ENCODE measurements around the gene CALM1.
"Not testable (repeated sequence)": the region's sequence is repeated elsewhere in the genome, so short reads cannot be mapped to it uniquely, and the experiment has no call there.

The CALM1 gene

DNA sequence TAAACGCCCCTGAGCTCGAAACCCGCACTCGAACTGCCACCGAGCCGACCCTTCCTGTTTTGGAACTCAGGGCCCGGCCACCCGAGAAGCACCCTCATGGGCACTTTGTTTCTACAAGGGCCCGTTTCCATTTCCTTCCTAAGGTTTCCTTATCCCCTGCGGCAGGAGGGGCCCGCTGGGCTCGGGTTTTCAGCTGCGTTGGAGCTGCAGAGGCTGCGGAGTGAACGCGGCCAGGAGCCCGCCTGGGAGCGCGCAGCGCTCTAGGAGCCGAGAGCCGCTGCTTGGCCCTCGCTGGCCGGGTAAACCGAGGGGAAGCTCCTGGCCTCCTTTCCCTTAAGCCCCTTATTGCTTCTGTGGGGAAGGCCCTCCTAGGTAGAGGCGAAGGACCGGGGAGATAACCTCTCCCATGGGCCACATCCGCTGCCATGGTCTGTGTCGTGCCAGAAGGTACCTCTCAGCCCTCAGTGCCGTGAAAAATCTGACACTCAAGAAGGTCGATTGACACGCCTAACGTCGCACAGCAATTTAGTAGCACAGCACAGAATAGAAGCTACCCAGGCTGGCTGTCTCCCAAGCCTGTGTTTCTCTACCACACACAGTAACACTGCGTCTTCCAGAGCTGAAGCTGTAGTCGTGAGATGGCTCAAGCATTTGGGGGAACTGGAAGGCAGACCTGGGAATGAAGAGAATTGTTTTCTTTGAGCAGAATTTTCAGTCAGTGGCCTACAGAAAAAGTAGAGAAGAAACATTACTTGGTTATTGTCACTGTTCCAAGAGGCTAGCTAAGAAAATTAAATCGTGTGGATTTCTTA, 12.9 kb upstream of the CALM1 start:
- peak; percentile 44 for DNase-seq

DNA sequence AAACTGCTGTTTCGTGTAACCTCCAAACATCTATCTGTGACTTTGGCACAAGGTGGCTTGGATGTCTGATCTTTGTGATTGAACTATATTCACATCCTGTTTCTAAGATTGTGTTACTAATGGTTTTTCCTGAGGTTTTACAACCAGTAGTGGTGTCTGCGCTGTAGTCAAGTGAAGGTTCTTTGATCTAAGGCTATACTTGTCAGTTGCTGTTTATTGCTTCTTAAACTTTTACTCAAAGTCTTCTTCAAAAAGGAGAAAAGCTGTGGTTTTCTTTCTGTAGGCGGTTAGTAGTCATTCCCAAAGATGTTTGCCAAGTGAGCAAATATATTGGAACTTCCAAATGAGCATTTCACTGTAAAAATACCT, 12.3 kb upstream of the CALM1 start:
- peak; percentile 23 for DNase-seq

DNA sequence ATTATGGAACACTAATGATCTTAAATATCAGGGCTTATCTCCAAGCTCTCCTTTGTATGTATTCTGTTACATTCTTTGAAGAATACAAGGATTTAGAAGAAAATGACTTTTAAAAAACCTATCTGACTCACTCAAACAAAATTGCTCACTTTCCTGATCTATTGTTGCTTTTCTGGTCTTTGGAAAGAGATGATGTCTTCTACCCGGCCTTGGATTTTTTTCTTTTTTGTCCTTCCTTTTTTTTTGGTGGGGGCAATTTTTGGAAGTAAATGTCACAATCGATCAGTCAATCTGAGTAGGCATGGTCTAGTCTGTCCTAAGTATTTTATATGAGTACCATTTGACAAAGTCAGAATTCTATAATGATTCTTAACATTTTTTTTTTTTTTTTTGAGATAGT, 10.5 kb upstream of the CALM1 start:
- no peak for DNase-seq

DNA sequence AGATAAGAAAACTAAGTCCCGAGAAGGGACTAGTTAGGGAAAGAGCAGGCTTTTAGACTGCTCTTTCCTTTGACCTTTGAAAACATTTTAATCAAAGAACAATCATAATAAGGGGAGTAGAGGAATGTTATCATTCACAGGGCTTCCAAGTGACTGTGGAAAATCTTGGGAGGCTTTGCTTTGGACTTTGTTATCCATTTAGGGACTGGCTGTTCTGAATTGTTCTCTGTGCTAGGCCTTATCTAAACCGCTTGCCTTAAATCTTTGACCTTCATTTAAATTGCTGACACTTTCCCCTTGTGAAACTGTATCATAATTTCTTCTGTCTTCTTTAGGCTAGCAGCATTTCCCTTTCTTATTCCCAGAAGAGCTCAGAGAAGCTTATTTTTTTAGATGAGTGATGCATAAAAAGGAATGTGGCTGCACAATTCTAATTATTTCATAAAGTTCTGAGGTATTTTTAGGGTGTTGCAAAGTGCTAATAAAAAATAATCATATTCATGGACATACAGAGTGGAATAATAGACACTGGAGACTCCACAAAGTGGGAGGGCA, 9.5 kb upstream of the CALM1 start:
- no peak for DNase-seq

- no peak for DNase-seq
Measured at GRCh38 chr14:90388437-90388836, 8.4 kb upstream of the CALM1 start.

DNA sequence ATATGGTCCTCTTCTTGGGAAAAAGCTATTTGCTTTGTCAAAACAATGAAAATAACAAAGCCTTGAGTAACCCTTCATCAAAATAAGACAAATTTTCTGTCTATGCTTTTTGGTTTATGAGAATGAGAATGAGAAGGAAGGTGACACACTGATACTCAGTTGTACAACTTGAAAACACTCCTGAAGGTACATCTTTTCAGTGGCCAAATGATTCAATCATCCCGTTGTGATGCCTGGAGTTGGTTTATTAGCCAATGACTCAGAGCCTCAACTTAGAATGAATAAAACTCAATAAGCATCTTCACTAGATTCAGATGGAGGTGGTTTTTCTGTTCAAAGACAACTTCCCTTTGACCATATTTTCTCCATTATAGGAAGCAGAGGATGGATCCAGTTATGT, 7.8 kb upstream of the CALM1 start:
- DNase-seq = no peak

DNA sequence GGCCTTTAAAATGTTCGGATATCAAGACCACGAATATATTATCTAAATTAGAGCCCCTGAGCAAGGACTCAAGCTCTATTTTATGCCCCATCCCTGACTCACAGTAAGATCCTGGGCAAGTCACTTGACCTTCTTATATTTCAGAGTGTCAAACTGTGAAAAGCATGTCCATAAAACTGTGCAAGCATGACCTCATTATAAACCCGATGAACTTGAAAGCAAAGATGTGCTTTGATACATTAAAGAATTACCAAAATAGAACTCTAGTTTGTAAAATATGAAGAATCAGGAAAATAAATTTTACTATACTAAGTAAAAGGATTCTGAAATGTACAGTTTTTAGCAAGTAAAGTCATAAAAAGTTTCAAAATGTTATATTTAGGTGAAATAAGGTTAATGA, 2.9 kb upstream of the CALM1 start:
- no peak for DNase-seq

DNA sequence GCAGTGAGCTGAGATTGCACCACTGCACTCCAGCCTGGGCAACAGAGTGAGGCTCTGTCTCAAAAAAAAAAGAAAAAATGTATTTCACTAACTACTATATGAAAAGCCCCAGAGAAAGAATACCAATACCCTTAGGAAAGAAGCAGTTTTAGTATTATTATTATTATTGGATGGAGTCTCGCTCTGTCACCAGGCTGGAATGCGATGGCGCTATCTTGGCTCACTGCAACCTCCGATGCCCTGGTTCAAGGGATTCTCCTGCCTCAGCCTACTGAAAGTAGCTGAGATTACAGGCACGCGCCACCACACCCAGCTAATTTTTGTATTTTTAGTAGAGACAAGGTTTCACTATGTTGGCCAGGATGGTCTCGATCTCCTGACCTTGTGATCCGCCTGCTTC, 2.0 kb upstream of the CALM1 start:
- DNase-seq = not testable (repeated sequence)

DNA sequence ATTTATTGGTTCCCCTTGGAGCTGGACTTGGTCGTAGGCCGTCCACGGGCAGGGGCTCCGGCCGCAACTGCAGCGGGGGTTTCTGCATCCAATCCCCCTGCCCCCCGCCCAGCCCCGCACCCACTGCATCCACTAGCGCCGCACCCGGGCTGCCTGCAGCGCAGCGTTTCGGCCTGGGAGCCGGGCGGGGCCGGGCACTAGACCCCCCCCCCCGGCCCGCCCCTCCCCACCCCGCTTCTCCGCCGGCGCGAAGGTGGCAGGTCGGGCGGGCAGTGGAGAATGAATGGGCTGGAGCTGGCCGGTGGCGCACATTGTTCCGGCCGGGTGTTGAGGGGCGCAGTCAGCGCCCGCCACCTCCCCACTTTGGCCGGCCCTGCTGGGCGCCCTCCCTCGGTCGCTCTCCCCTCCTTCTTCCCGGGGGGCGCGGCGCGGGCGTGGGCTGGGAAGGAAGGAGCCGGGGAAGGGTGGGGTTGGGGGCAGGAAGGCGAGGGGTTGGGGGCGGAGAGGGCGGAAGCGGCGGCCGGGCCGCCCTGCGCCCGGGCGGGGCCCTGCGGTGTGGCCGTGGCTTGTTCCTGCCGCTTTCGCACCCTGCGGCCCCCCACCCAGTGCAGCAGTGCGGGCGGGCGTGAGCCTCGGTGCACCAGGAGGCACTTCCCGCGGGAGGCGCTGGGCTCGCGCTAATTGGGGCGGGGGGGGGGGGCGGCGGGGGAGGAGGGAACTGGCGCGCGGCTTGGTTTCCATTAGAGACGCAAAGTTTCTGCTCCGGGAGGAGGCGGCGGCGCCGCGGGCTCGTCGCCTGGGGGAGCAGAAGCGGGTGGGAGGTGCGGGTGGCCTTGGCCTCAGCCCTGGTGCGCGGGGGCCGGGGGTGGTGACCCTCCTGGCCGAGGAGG, 841 bp downstream of the CALM1 start:
- peak; percentile 52 for DNase-seq

GRCh38 chr14:90398315-90398839, 1.5 kb downstream of the CALM1 start:
- DNase-seq = peak; percentile 60

DNA sequence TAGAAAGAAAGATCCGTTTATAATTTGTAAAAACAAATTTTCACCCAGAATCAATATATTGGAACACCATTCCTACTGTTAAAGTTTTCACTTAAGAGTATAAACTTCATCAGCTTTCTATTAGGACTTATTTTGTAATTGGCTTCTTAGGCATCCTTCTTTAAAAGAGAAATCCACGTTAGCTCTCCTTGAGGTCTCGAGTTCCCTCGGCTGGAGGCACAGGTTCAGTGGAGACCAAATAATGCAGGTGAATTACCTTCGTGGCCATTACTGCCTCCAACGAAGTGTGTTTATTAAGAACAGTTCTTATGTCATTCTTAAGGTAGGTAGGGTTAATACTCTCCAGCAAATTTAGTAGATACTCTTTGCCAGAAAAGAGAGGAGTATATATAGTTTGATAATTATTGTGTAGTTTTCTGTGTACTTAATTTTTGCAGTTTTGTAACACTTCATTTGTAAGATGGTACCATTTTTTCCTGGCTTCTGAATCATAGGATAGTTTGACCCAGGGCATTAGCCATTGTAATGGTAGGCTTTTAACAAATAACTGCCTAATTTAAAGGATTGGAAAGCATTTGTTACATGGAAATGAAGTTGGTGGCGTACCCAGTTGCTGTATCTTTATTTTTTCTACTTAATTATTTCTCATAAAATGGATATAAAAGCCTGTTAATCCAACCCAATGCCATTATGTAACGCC, 2.2 kb downstream of the CALM1 start:
- no peak for DNase-seq

DNA sequence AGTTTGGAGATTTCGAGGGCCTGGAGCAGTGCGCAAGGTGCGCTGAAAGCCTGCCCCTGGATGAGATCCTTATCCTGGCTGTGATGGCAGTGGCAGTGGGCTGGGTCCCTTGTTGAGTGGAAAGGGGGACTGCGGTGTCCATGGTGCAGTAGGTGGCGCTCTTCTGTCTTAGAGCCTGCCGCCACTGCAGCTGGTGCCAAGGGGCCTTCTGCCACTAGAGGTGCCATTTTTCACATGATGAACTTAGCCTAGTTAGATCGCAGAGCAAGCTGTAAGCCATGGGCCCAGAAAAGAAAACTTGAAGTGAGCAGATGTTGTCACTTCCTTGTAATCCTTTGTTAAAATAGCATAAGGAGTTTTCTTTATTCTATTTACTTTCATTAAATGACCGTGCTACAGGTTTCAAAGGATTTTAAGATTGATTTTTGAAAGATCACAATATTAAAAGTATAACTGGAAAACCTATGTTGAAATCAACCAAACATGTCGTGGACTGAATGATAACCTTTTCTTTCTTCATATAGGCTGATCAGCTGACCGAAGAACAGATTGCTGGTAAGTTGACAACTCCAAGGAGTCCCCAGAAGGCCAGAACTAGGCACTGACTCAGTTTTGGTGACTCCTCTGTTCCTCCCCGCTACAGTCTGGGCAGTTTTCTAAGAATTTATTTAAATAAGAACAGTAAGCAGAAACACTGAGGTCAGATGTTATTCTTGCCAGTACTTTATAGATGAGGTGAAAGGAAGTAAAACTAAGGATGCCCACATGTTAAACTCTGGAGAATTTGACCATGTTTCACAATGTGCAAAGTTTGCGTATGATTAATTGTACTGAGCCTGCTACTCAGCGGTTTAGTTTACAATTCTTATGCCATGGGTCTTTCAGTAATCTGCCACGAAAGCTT, 3.0 kb downstream of the CALM1 start:
- peak; percentile 81 for DNase-seq

GRCh38 chr14:90400904-90401561, 4.2 kb downstream of the CALM1 start:
- DNase-seq = no peak

DNA sequence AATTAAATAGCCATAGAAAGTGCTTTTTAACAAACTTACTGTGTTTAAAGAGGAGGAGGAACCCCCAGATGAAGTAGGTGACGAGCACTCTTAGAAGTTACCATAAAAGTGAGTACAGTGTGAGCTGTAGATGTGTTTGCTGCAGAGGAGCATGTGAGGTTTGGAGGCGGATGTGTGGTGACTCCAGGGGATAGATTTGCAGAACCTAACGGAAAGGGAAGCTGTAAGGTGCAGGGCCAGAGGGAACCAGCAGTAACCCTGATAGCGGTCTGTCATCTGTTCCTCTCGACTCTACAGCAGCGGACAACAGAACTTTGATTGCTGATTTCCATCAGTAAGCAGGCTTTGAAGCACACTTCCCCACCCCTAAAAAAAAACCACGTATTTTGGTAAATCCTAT, 5.2 kb downstream of the CALM1 start:
- no peak for DNase-seq

- no peak for DNase-seq
Measured at GRCh38 chr14:90403065-90403464, 6.2 kb downstream of the CALM1 start.

- DNase-seq = no peak
Measured at GRCh38 chr14:90405101-90405500, 8.3 kb downstream of the CALM1 start.

DNA sequence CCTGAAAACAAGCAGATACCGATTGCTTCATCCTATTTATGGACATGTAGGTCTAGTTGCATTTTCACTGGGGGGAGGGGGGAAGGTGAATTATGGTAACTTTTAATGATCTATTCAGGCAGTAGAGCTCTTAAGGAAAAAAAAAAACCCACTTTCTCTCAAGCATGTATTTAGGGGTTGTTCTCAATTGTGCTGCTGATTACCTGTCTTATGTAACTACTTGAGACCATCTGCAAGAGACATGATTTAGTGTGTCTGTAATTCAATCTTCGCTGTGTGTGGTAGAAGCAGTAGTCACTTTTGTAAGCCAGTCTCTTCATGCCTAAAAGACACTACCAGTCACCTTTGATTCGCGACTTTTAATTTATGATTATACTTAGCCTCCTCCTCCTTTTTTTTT, 8.9 kb downstream of the CALM1 start:
- no peak for DNase-seq

DNA sequence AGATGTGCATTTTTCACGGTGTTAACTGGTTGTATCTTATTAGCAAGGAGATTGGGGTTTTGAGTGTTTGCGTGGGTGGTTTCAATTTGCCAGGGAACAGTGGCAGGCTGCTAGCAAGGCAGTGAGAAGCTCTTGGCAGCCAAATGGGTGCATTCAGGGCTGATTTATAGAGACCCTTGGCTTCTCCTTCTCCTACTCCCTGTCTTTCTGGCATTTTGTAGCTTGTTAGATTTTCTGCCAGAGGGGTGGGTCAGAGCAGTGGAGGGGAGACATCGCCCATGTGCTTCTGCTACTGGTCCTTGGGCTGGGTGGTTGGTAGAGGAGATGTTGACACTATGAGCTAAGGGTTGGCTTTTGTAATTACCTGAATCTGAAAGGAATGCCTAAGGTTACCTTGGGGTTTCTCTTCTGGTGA, 9.6 kb downstream of the CALM1 start:
- no peak for DNase-seq

DNA sequence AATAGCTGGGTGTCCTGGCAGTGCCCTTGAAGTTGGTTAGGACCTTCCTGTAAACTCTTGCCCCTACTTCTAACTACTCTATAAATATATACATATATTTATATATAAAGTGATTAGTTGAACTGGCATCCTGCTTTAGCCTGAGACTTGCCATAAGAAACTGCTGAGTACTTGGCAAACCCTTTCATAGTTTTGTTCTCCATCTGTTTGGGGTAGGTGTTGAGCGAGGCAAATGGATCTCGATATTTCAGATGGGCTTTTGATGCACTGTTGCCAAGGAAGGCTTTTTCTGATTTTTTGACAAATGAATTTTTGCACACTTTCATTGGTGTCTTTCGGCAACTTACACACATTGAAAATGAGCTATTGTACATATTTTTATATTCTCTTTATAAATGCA, 10.4 kb downstream of the CALM1 start:
- DNase-seq = no peak

DNA sequence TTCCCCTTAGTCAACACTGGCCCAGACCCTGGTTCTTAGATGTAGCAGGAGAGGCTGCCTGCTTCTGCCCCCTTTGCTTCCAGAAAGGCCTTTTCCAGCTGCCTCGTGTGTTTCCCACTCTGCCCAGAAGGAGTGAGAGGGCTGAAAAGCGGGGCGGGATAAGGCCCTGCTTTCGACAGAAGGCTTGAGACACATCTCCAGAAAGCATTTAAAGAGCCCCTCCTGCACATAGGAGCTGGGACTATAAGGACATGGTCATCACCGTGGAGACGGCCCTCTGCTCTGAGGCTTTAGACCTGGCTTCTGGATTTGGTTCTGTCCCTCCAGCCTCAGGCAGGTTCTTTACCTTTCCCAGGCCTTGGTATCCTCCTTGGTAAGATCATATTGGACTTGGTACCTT, 11.9 kb downstream of the CALM1 start:
- no peak for DNase-seq

DNA sequence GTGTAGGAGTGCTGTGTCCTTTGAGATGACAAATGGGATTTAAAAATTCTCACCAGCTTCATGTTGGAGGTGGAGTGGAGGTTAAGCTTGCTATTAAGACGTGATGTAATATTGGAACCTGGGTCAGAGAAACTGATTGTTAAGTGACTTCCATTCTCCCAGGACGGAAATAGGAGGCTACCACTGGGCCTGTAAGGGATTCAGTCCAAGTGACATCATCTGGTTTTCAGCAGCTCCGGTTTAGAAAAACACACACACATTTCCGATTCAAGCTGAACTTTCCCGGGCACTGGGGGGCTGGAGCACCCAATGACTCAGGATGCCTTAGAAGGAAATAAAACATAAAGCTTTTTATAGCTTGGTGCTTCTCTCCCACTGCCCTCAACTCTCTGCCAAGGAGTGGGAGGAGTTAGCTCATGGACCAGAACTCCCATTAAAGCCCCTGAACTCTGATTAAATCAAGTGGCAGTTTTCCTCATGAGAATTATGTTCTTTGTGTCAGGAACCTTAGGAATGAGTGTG, 12.4 kb downstream of the CALM1 start:
- DNase-seq = no peak
